Measurements from ENCODE around the gene REEP1.

DNA sequence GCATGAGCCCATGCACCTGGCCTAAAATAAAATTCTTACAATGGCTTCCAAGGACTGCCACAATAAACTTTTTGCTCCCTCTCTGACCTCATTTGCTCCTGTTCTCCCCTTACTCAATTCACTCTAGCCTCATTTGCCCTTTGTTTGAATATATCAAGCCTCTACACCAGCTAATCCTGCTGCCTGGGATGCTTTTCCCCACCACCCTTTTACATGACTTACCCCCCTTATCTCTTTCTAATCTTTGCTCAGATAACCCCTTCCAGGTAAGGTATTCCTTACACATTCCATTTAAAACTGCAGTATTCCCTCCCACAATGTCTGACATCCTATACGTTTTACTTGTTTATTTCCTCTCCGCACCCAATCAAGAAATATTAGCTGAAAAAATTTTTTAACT lies 164.8 kb downstream of the REEP1 start:
- TF ChIP-seq EZH2 (IDR thresholded peaks at IDR 0.05; ENCODE audit: borderline replicate concordance, low read depth, low read length, poor library complexity, severe bottlenecking): no peak
- TF ChIP-seq, protein P1, sequence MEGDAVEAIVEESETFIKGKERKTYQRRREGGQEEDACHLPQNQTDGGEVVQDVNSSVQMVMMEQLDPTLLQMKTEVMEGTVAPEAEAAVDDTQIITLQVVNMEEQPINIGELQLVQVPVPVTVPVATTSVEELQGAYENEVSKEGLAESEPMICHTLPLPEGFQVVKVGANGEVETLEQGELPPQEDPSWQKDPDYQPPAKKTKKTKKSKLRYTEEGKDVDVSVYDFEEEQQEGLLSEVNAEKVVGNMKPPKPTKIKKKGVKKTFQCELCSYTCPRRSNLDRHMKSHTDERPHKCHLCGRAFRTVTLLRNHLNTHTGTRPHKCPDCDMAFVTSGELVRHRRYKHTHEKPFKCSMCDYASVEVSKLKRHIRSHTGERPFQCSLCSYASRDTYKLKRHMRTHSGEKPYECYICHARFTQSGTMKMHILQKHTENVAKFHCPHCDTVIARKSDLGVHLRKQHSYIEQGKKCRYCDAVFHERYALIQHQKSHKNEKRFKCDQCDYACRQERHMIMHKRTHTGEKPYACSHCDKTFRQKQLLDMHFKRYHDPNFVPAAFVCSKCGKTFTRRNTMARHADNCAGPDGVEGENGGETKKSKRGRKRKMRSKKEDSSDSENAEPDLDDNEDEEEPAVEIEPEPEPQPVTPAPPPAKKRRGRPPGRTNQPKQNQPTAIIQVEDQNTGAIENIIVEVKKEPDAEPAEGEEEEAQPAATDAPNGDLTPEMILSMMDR (conservative IDR thresholded peaks at IDR 0.05; ENCODE audit: low read depth, low read length): no peak
